BJ (cell line): ENCODE data around the gene DLGAP1. TPM values are rescaled to one million over a fixed set of nuclear protein-coding genes. Genes with fewer than 3 reads are reported as not detected.

ENCODE experiments used
- CTCF ChIA-PET: fragments of 350-600 bp; formaldehyde crosslinking; extraction: SDS; loops from one replicate; lab custom pipeline; 2021; ENCODE audit warnings: antibody characterized with exemption, inconsistent platforms; lab: Yijun Ruan, JAX
- POLR2A ChIA-PET: fragments of 300-600 bp; sonication (Branson Sonifier 250); formaldehyde crosslinking; extraction: SDS; loops from one replicate; lab custom pipeline; 2021; ENCODE audit warnings: antibody characterized with exemption; lab: Charles Lee
- DNase-seq: peaks from one replicate; pipeline ENCODE4 v3.0.0-alpha.2; 2011; ENCODE audit warnings: low read depth
- H3K27me3 ChIP-seq: 2 replicates; pipeline ENCODE4 v1.6.0; 2011; ENCODE audit warnings: low read length; ENCODE audit not compliant: control insufficient read depth, insufficient read depth
- H3K36me3 ChIP-seq: 2 replicates; pipeline ENCODE4 v1.5.1; 2011; ENCODE audit warnings: low read length; ENCODE audit not compliant: control insufficient read depth, insufficient read depth
- H3K4me3 ChIP-seq: 2 replicates; pipeline ENCODE4 v1.5.1; 2011; ENCODE audit warnings: low read depth, mild to moderate bottlenecking, control low read depth, low read length
- CTCF ChIP-seq: IDR thresholded peaks from 2 replicates; pipeline ENCODE4 v1.5.1; 2011; ENCODE audit warnings: low read depth, mild to moderate bottlenecking, control low read depth, inconsistent platforms, low read length, moderate library complexity; ENCODE audit not compliant: insufficient read depth
- polyA plus RNA-seq: library from polyadenylated mRNA; depleted of rRNA; stranded (reverse); fragments of >200 nt; gene quantifications from 2 replicates; pipeline ENCODE4 v1.2.3, GENCODE V29; 2011

Gene DLGAP1
- polyA plus RNA-seq, 1 experiment, result 0.02 TPM

- CTCF ChIA-PET, result no interaction called here
- TF ChIP-seq CTCF, result no peak
- POLR2A ChIA-PET, result no interaction called here
- H3K4me3 ChIP-seq, result no peak overlapping the region
- DNase-seq, result no peak
- no peaks in the 10 kb centered on the region for H3K27me3 ChIP-seq
- no peaks in the 10 kb centered on the region for H3K36me3 ChIP-seq
Observed at GRCh38 chr18:4231260-4231659, 223.8 kb downstream of the DLGAP1 start.

GRCh38 chr18:4230450-4231168 lies 224.5 kb downstream of the DLGAP1 start:
- DNase-seq, result no peak
- no peak for TF ChIP-seq CTCF
- Histone ChIP-seq H3K36me3 (no peaks in the 10 kb centered on the region), H3K27me3 (no peaks in the 10 kb centered on the region), H3K4me3 (no peak overlapping the region)
- ChIA-PET POLR2A (no interaction called here), CTCF (no interaction called here)

- H3K4me3 ChIP-seq, result no peak overlapping the region
- no peaks in the 10 kb centered on the region for H3K36me3 ChIP-seq
- no peak for TF ChIP-seq CTCF
- DNase-seq, result no peak
- H3K27me3 ChIP-seq, result no peaks in the 10 kb centered on the region
- POLR2A ChIA-PET, result no interaction called here
- CTCF ChIA-PET, result interaction anchor here (0.6 kb wide), 1 partner anchor 169 kb away, joined by 4 read pairs; no protein-coding TSS in a partner anchor
Observed at GRCh38 chr18:4224031-4224704, 230.9 kb downstream of the DLGAP1 start.

- no peak for DNase-seq
- H3K27me3 ChIP-seq, result no peaks in the 10 kb centered on the region
- ChIA-PET CTCF (no interaction called here), POLR2A (no interaction called here)
- H3K36me3 ChIP-seq, result no peaks in the 10 kb centered on the region
- TF ChIP-seq CTCF, result no peak
- no peak overlapping the region for H3K4me3 ChIP-seq
Observed at GRCh38 chr18:4211111-4211837, 243.8 kb downstream of the DLGAP1 start.

GRCh38 chr18:4208366-4208765 lies 246.7 kb downstream of the DLGAP1 start:
- DNase-seq, result no peak
- TF ChIP-seq CTCF, result no peak
- H3K36me3 ChIP-seq, result no peaks in the 10 kb centered on the region
- no peak overlapping the region for H3K4me3 ChIP-seq
- H3K27me3 ChIP-seq, result no peaks in the 10 kb centered on the region
- CTCF ChIA-PET, result no interaction called here
- POLR2A ChIA-PET, result no interaction called here
